ENCODE data around the gene FSTL1.

FSTL1 gene

GRCh38 chr3:120462409-120462959, 11.7 kb upstream of the FSTL1 start:
- no peak for DNase-seq

GRCh38 chr3:120461416-120461815, 10.6 kb upstream of the FSTL1 start:
- no peak for DNase-seq

GRCh38 chr3:120460862-120461261, 10.1 kb upstream of the FSTL1 start:
- DNase-seq = no peak

GRCh38 chr3:120460181-120460790, 9.5 kb upstream of the FSTL1 start:
- DNase-seq = no peak

- no peak for DNase-seq
These were observed 8.4 kb upstream of the FSTL1 start for GRCh38 chr3:120459196-120459595.

- no peak for DNase-seq
These were observed 7.0 kb upstream of the FSTL1 start for GRCh38 chr3:120457827-120458226.

GRCh38 chr3:120454076-120454689, 3.4 kb upstream of the FSTL1 start:
- DNase-seq = no peak

GRCh38 chr3:120452816-120453215, 2.0 kb upstream of the FSTL1 start:
- DNase-seq = no peak

GRCh38 chr3:120451806-120452205, 1.0 kb upstream of the FSTL1 start:
- no peak for DNase-seq

- no peak for DNase-seq
These were observed 525 bp upstream of the FSTL1 start for GRCh38 chr3:120451272-120451761.

GRCh38 chr3:120449701-120450599, 842 bp downstream of the FSTL1 start:
- no peak for DNase-seq

- DNase-seq = no peak
These were observed 1.5 kb downstream of the FSTL1 start for GRCh38 chr3:120449251-120449650.

GRCh38 chr3:120448756-120449155, 2.0 kb downstream of the FSTL1 start:
- DNase-seq = no peak

GRCh38 chr3:120446891-120447668, 3.7 kb downstream of the FSTL1 start:
- DNase-seq = no peak

GRCh38 chr3:120445654-120446053, 5.1 kb downstream of the FSTL1 start:
- no peak for DNase-seq

- DNase-seq = no peak
These were observed 7.1 kb downstream of the FSTL1 start for GRCh38 chr3:120443626-120444123.

- DNase-seq = no peak
These were observed 7.7 kb downstream of the FSTL1 start for GRCh38 chr3:120442975-120443517.

- DNase-seq = no peak
These were observed 9.0 kb downstream of the FSTL1 start for GRCh38 chr3:120441776-120442175.

- no peak for DNase-seq
These were observed 10.0 kb downstream of the FSTL1 start for GRCh38 chr3:120440762-120441161.

- no peak for DNase-seq
These were observed 10.6 kb downstream of the FSTL1 start for GRCh38 chr3:120440001-120440703.

- DNase-seq = no peak
These were observed 12.0 kb downstream of the FSTL1 start for GRCh38 chr3:120438665-120439370.
